Measurements from ENCODE around the gene RAB22A.
"Not testable (repeated sequence)": the region's sequence is repeated elsewhere in the genome, so short reads cannot be mapped to it uniquely, and the experiment has no call there.

RAB22A gene

DNA sequence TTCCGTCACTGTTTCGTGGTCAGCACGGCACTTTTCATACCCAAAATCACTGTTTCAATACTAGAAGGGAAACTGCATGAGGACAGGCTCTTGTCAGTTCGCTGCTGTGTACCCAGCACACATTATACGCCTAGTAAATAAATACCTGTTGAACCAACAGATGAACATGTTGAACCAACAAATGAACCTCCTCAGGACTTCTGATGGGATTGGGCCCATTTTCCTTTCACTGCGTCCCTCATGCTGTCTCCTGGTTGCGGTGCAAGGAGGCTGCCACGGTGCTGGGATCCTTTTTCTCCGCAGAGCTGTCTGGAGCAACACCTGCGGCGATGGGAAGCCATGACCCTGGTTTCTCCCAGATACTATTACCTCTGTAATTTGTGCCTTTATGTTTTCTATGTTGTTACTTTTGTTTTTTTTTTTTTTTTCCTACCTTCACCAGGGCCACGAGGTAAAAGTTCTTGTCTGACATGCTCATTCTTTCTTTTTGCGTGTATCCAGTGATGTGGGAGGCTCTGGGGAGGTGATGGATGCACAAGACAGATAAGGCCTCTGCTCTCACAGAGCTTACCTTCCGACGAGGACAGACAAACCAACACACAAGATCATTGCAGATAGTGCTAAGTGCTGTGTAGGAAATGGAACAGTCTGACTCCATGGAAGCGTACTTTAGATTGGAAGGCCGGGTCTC is 80.6 kb downstream of the RAB22A start:
- peak; percentile 41 for DNase-seq

DNA sequence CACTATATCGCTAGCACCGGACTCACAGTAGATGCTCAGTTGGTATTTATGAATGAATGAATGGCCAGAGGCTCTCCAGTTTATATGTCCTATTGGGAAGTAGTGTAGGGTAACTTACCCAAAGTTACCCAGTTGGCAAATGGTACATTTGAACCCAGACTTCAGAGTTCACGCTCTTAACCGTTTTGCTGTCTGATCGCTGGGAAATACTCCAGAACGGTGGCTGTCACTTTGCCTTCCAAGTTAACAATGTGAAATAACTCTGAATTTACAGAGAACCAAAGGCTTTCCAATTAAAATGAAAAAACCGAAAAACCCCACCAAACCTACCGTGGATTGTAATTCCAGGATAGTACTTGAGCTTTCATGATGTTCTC is 81.1 kb downstream of the RAB22A start:
- no peak for DNase-seq

DNA sequence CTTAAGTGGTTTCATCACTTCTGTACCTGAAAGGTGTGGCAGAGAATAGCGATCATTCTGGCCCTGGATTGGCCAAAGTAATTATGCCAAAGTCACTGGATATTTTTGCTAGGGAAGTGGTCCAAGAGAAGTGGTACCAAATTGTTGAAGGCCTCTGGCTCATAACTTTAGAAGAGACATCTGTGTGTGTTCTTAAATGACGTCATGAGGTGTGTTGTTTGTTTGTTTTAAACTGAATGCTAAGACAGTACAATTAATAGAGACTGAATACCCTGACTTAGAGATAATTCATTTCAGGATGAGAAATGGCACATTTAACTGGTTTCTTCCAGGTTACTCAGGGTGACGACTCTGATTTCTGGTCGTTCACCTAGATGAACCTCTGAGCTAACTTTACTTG is 82.8 kb downstream of the RAB22A start:
- no peak for DNase-seq

DNA sequence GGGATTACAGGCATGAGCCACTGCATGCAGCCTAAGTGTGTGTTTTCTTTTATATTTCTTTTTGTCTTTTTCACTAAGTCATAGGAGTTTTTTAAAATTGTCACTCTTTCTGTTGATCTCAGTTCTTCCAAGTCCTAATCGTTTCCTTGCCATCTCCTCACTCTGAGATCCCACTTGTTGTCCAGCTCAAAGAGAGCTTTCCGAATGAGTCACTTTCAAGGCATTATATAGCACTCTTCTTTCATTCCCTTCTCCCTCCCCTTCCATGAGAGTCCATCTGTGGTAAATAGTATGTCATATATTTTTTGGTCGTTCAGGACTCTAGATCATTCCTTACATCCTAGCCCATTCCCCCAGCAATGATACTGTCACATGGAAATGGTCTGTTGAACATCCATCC is 83.8 kb downstream of the RAB22A start:
- no peak for DNase-seq

DNA sequence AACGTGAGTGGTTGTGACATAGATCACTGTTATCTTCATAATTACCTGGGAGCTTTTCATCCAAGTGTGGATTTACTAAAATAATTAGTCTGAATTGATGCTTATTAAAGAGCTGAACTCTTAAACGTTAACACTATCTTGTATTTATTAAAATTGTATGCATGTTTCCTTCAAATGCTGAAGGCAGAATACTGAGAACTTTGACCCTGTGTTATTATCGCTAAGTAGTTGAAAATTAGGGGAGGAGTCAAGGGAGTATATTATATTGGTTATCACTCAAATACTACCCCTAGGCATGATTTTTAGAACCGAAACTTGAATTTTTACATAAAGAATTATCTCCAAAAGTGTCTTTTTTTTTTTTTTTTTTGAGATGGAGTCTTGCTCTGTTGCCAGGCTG is 85.3 kb downstream of the RAB22A start:
- no peak for DNase-seq

DNA sequence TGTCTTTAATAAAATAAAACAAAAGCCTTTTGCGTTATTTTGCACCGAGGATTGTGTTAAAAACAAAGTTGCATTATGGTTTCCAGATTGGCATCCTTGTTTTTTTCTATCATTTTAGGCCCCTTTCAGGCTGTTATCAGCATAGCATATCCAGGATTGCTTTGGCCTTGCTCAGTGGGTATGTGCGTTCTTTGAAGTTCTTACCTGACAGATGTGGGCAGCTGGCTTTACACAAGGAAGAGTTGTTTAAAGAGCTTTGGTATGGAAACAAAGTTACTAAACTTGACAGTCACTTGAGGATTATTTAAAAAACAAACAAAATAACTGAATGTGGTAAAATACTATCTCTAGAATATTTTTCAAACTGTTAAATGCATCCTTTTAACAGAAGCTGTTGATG is 86.1 kb downstream of the RAB22A start:
- no peak for DNase-seq

DNA sequence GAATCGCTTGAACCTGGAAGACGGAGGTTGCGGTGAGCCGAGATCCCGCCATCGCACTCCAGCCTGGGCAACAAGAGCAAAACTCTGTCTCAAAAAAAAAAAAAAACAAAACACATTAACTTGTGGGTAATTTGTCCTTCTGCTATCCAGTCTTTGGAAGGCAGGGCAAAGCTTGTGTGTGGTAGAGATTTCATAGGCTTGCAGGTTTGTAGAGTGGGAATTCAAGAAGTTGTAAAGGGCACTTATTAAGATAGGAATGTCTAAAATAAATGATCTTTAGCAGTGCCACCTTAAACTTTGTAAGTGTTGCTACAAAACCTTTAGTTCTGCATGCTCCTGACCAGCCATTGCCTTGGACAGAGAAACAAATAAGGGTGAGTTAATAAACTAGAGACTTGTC is 87.9 kb downstream of the RAB22A start:
- DNase-seq, result no peak

DNA sequence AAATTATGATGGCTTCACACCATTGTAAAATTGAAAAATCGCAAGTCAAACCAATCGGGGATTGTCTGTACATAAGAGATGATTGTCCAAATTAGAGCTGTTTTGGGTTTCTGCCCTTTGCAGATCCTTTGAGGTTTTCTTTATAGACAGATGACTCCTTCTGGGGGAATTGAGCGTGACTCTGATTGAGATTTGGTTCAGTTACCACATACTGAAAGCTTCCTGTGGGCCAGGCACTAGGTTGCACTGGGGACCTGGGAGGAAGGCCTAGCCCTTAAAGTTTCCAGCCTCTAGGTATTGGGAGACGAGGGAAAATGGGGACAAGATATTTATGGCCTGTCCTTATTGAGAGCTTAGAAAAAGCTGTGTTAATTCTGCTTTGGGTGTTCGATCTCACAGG is 88.7 kb downstream of the RAB22A start:
- no peak for DNase-seq

DNA sequence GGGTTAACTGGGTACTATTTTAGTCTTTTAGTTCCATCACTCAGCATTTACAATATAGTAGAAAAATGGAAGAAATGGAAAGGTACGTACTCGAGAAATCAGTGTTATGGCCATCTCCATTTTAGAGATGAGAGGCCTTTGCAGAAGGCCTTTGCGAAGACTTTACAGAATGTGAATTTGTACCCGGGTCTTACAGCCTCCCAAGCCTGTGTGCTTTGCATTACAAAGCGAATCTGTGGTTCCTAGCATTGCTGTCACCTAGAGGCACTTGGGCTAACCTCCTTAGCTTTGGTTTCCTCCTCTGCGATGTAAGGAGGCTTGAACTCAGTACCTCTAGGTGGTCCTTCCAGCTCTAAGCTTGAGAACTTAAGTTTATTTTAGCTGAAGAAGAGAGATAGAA is 90.4 kb downstream of the RAB22A start:
- no peak for DNase-seq

DNA sequence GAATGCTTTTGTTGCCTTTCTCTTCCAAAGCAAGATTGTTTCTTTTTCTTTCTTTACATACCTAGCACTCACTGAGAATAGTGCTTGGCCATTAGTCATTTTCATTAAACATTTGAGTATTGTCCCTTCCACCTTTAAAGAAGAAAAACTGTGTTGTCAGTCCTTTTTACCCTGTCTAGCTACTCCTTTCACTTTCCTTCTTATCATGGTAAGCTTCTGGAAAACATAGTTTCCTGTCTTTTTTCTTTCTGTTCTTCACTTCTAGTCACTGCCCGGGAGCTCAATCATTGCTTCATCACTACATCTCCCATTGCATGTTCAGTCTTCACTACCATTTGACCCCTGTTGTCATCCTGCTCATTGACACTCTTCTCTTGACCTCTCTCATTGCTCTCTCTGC is 91.6 kb downstream of the RAB22A start:
- DNase-seq, result peak; percentile 43

DNA sequence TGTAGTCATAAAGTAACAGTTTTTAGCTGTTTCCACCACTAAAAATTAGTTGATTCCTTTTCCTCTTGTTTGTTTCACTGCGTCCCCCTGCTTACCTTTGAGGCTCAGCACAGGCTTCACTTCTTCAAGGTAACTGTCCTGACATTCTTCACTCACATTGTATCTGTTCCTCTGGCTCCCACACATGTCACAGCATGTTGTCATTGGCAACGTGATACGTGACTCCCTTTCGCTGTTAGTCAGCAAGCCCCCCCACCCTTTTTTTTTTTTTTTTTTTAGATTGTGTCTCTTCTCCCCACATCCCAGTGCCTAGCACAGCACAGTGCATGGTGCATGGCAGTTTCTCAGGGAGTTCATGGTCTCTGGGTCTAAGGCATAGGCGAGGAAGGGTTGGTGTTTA is 92.8 kb downstream of the RAB22A start:
- DNase-seq, result no peak

DNA sequence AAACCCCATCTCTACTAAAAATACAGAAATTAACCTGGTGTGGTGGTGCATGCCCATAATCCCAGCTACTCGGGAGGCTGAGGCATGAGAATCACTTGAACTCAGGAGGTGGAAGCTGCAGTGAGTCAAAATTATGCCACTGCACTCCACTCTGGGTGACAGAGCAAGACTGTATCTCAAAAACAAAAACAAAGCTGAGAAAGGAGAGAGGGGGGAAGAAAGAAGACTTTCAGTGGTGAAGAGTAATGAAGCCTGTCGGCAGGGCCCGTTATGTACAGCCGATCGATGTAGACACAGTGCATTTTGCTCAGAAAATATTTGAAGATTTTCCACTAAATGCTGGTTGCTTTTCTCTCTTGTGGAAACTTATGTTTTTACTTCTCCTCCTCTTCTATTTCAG is 93.3 kb downstream of the RAB22A start:
- DNase-seq, result no peak

DNA sequence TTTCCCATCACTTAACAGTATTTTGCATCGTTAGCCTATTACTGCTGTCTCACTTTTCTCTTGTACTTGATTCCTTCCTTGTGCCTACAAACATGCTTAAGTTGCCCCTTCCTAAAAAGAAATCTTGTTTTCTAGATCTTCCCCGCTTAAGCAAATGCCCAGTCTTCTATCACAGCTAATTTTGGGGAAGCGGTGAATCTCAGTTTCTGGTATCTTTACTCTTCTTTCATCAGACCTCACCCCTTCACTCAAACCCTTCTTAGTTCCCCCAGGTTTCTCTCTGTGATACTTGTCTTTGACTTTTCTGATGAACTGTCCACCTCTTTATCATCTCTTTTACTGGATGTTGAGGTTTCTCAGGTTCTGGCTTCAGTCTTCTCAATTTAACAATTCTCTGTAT is 93.8 kb downstream of the RAB22A start:
- DNase-seq, result no peak

DNA sequence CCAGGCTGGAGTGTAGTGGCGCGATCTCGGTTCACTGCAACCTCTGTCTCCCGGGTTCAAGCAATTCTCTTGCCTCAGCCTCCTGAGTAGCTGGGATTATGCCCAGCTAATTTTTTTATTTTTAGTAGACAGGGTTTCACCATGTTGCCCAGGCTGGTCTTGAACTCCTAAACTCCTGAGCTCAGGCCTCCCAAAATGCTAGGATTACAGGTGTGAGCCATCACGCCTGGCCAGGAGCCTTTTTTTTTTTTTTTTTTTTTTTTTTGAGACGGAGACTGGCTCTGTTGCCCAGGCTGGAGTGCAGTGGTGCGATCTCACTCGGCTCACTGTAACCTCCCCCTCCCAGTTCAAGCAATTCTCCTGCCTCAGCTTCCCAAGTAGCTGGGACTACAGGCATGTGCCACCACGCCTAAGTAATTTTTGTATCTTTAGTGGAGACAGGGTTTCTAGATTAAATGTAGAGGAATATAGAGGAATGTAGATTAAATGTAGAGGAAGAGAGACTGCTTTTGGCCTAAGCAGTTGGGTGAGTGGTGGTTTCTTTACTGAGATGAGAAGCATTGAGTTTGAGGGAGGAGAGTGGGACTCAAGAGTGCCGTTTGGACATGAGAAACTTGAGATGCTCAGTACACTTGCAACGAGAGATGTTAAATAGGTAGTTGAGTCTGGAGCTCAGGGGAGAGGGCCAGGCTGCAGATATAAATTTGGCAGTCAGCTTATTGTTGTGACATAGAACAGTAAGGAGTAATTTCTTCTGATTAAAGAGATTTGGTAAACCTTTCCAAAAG is 96.2 kb downstream of the RAB22A start:
- no peak for DNase-seq

DNA sequence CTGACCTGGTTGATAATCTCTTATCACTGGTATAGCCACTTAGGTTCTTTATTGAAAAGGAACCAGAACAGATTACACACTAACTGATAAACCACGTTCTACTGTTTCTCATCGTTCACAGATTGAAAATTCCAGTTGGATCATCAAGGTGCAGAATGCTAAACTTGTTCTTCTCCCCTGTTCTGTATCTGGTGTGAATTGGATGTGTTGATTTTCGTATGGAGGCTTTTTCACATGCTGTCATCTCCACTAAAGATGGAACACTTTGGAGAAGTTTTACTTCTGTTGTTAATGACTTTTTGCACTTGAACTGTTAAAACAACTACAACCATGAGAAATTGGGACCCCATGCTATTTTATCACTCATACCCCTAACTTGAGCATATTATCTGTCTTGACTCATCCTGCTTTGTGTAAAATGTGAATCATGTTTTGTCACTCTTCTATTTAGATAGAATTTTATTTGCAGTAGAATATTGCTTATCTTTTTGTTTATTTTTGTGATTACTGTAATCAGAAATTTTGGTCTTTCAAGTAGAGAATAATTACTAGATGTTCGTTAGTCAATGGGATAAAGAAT is 97.0 kb downstream of the RAB22A start:
- no peak for DNase-seq

DNA sequence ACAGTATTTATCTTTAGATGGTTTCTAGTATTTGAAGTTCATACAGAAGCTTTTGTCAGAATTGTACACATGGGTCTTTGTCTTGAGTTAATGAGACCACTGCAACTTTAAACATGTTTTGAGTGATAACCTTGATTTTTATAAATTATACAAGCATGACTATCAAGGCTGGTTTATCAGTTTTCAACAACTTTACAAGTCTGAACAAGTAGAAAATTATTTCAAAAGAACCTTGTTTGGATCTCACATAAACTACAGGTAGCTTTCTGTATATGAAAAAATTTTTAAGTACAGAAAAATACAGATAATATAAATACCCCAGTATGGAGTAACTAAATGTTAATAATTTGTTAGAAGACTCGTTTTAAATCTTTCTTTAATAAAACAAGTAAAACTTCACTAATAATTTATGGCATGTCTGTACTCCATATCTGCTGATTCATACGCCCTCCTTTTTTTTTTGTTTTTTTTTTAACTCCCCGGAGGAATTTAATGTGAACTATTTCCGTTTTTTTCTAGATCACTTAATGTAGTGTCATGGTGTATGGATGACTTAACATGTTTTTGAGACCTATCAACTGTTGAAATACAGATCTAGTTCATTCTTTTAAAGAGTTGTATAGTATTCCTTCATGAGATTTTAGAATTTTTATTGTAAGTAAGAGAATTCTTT is 97.8 kb downstream of the RAB22A start:
- DNase-seq, result peak; percentile 66

DNA sequence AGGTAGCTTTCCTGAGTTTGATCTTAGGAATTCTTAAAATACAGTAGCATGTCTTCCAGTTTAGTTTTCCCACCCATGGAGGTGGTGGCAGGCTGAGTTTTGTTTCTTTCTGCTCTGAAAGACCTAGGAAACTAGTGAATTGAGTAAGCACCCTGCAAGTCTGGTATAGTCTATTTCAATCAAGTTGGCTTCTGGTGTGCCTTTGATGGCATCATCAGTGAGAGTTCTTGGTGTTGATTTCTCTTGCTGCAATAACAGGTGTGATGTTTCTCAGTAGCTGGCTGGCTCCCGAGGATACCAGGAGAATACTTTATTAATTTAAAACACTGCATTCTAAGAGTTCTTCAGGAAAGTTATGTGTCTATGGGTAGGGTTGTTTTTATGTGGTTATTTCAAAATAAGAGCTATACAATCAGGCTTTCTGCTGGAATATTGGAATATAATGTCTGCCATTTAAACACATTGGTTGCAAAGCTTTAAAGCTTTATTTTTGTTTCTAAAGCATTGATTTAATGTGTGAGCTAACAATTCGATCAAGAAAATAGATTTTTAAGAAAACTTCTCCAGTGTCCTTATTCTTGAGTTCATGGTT is 98.5 kb downstream of the RAB22A start:
- DNase-seq, result peak; percentile 8

DNA sequence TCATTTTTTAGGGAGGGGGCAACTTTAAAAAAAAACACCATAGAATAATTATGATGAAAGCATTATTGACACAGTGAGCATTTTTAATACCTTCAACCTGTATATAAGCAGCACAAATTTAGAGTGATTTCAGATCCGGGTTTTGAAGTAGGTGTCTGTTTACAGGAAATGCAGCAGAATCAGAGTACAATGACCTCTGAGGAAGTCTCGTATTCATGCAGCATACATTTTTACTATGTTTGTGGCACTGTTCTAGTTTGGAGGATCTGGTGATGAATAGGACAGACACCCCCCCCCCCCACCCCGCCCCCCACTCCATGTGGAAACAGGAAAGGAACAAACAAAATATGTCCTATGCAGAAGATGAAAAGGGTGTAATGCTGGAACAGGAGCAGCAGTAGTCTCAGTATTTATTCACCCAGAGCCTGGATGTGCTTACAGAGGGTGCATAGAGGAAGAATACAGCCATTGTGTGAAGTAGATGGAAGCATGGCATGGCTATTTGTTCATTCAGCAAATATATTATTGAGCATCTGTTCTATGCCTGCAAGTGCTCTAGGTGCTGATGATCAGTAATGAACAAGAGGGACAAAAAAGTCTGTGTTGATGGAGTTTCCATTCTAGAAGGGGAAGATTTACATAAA is 99.2 kb downstream of the RAB22A start:
- no peak for DNase-seq

DNA sequence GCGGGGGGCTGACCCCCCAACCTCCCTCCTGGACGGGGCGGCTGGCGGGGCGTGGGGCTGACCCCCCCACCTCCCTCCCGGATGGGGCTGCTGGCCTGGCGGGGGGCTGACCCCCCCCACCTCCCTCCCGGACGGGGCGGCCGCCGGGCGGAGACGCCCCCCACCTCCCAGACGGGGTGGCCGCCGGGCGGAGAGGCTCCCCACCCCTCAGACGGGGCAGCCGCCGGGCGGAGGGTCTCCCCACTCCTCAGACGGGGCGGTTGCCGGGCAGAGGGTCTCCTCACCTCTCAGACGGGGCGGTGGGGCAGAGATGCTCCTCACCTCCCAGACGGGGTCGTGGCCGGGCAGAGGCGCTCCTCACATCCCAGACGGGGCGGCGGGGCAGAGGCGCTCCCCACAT is 104.7 kb downstream of the RAB22A start:
- DNase-seq, result not testable (repeated sequence)

DNA sequence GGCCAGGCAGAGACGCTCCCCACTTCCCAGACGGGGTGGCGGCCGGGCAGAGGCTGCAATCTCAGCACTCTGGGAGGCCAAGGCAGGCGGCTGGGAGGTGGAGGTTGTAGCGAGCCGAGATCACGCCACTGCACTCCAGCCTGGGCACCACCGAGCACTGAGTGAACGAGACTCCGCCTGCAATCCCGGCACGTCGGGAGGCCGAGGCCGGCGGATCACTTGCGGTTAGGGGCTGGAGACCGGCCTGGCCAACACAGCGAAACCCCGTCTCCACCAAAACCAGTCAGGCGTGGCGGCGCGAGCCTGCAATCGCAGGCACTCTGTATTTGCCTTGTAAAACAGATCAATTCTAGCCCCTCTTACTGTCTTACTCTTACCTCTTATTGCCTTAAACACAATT is 105.3 kb downstream of the RAB22A start:
- DNase-seq, result not testable (repeated sequence)

DNA sequence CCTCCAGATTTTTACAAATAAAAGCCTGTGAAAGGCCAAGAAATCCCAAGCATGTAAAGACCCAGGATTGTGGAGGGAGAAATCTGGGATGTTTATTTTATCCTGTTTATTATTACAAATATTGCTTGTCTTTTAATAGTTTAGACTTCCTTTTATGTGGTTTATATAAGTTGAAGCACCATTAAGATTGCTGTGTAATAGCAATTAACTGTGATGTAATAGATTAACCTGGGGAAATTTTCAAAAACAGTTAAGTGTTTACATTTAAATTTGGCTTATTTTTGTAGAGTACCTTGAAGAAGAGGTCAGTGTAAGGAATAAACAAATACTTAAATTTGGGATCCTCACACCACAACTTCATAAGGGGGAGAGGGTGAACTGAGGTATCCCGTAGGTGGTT is 106.5 kb downstream of the RAB22A start:
- no peak for DNase-seq

DNA sequence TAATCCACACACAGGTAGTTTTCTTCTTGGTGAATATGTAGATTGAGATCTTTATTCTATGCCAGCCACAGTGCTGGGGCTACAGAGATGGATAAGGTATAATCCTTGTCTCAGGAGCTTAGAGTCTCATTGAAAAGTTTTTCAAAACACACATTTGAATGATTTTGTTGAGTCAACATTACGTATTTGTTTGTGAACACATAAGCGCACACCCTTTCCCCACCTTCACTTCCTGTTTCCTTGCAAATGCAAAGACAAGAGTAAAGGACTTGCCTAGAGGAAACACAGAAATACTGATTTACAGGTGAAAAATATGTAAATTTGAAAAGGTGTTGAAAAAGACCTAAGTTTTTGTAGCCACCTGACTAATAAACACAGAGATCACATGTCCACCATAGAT is 107.3 kb downstream of the RAB22A start:
- no peak for DNase-seq

Data from OCI-M1 (cell line).